SH-SY5Y (cell line): ENCODE data around the gene CBLB.

Experiments
- GATA2 ChIP-seq: IDR thresholded peaks from 2 replicates; pipeline ENCODE4 v1.6.1; 2011; ENCODE audit warnings: mild to moderate bottlenecking, low read depth, low read length
- GATA3 ChIP-seq: IDR thresholded peaks from 2 replicates; pipeline ENCODE4 v1.6.1; 2011; ENCODE audit warnings: low read depth, mild to moderate bottlenecking, low read length, moderate library complexity

- TF ChIP-seq GATA3: no peak
- no peak for TF ChIP-seq GATA2
Measured at GRCh38 chr3:105745046-105745445, 123.8 kb downstream of the CBLB start.
